Lower leg skin (tissue), 3 donors: ENCODE results near the gene NTRK2.

Source experiments
- POLR2A ChIP-seq, 2 donors: fragments of 450-650 bp; IDR thresholded peaks; one replicate each; pipeline ENCODE4 v1.6.1; 2016 to 2017; ENCODE audit warnings: antibody characterized with exemption in 2 of 2, mild to moderate bottlenecking in 1 of 2, moderate library complexity in 1 of 2
- TF ChIP-seq, protein P1 (sequence below), 3 donors: fragments of 450-650 bp; IDR thresholded peaks; one replicate each; pipeline ENCODE4 v1.5.1; 2016; ENCODE audit warnings: antibody characterized with exemption in 3 of 3, mild to moderate bottlenecking in 3 of 3, moderate library complexity in 2 of 3

DNA sequence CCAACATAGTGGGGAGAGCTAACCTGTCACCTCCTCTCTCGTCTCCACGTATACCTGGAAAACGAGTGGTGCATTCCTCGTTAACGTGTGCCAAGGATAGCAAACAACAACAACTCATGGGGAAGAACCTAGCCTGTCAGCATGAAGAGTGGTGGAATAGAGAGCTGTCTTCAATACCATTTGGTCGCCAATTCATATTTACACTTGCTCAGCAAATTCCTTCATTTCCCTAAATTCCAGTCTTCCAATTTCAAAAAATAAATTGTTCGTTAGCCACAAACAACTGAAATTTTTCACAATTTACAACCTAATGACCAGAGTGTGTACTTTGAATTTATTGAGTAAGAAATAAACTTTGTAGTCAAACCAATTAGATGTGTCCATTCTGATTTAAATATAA, 344.8 kb downstream of the NTRK2 start:
- TF ChIP-seq, protein P1, sequence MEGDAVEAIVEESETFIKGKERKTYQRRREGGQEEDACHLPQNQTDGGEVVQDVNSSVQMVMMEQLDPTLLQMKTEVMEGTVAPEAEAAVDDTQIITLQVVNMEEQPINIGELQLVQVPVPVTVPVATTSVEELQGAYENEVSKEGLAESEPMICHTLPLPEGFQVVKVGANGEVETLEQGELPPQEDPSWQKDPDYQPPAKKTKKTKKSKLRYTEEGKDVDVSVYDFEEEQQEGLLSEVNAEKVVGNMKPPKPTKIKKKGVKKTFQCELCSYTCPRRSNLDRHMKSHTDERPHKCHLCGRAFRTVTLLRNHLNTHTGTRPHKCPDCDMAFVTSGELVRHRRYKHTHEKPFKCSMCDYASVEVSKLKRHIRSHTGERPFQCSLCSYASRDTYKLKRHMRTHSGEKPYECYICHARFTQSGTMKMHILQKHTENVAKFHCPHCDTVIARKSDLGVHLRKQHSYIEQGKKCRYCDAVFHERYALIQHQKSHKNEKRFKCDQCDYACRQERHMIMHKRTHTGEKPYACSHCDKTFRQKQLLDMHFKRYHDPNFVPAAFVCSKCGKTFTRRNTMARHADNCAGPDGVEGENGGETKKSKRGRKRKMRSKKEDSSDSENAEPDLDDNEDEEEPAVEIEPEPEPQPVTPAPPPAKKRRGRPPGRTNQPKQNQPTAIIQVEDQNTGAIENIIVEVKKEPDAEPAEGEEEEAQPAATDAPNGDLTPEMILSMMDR (IDR thresholded peaks at IDR 0.05), result no peak
- TF ChIP-seq POLR2A (IDR thresholded peaks at IDR 0.05), result no peak
